Suprapubic skin (tissue), 3 donors: Measurements from ENCODE around the gene PTPN1.

Source experiments
- POLR2AphosphoS5 ChIP-seq, 3 donors: sonication (generic); formaldehyde crosslinking; IDR thresholded peaks; one replicate each; pipeline ENCODE4 v1.6.1; 2017; ENCODE audit warnings: antibody characterized with exemption in 3 of 3
- TF ChIP-seq, protein P1 (sequence below), 2 donors: fragments of 200-600 bp in 1 of 2; fragments of 450-650 bp in 1 of 2; sonication (generic) in 1 of 2; IDR thresholded peaks; one replicate each; pipeline ENCODE4 v1.5.1; 2016 to 2019; ENCODE audit warnings: antibody characterized with exemption in 2 of 2, mild to moderate bottlenecking in 1 of 2, moderate library complexity in 1 of 2

DNA sequence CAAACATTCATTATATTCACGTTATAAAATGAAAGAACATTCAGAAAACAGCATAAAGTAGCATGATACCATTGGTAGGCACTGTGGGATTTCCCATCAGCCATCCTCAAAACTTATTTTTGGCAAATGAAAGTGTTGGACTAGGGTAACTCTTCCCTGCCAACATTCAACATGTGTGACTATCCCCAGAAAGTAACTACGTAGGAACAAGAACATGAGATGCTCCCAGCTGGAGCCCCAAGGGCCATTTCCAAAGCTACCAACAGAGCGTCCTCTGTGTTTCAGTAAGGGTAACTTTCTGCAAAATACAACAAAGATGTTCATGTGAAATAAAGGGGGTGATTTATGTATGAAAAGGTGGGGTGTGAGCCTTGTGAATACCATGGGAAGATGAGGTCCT is 28.4 kb upstream of the PTPN1 start:
- TF ChIP-seq, protein P1, sequence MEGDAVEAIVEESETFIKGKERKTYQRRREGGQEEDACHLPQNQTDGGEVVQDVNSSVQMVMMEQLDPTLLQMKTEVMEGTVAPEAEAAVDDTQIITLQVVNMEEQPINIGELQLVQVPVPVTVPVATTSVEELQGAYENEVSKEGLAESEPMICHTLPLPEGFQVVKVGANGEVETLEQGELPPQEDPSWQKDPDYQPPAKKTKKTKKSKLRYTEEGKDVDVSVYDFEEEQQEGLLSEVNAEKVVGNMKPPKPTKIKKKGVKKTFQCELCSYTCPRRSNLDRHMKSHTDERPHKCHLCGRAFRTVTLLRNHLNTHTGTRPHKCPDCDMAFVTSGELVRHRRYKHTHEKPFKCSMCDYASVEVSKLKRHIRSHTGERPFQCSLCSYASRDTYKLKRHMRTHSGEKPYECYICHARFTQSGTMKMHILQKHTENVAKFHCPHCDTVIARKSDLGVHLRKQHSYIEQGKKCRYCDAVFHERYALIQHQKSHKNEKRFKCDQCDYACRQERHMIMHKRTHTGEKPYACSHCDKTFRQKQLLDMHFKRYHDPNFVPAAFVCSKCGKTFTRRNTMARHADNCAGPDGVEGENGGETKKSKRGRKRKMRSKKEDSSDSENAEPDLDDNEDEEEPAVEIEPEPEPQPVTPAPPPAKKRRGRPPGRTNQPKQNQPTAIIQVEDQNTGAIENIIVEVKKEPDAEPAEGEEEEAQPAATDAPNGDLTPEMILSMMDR (IDR thresholded peaks at IDR 0.05) = no peak
- TF ChIP-seq POLR2AphosphoS5 (IDR thresholded peaks at IDR 0.05) = no peak
